ENCODE results near the gene TNFRSF18.

DNA sequence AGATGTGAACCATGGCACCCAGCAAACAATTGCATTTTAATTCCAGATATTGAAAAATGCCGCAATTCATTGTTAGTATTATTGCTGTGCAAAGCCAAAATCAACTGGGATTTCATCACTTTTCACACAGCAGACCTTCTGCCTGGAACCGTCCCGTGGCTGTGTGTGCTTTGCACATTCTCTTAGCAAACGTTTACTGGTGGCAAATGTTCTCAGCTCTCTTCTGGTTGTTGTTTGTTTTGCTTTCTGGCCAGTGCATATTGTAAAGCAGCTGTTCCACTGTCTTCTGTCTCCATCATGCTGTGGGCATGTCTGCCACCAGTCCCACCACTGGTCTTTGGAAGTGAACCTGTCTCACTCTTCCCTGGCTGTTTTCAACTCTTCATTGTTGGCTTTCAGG, 52.5 kb downstream of the TNFRSF18 start:
- TF ChIP-seq CTCF (IDR thresholded peaks at IDR 0.05): no peak
- TF ChIP-seq POLR2A (IDR thresholded peaks at IDR 0.05): no peak
